ENCODE data around the gene APOO.

The APOO gene

GRCh38 chrX:23784470-23785331 lies 123.0 kb downstream of the APOO start:
- DNase-seq (ENCODE audit: low spot score) = peak; percentile 86

- no peak for DNase-seq (ENCODE audit: low spot score)
These were observed 123.9 kb downstream of the APOO start for GRCh38 chrX:23783589-23784469.
